ENCODE measurements around the gene SLC6A7.

Gene SLC6A7

DNA sequence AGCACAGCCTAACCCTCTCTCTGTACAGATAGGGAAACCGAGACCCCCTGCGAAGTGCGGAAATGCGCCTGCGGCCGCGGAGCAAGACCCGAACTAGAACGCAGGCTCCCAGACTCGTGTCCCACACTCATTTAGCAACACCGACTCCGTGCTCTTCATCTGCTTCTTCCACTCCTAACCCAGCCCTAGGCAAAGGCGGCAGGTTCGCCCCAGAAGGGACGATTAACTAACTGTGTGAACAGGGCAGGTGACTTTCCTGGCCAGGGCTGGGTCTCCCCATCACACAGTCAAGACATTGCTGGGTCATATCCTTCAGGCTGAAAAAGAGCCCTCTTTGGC lies 22.4 kb upstream of the SLC6A7 start:
- Histone ChIP-seq H3K27ac (ENCODE audit: low read length, poor library complexity, severe bottlenecking) (no peak overlapping the region), H3K4ac (ENCODE audit: low read depth in 1 of 2, low read length in 2 of 2) (no peak overlapping the region), H3K4me3 (ENCODE audit: insufficient read depth in 1 of 2, low read depth in 1 of 2, low read length in 2 of 2) (no peak overlapping the region), H3K36me3 (ENCODE audit: control insufficient read depth in 1 of 2, insufficient read depth in 2 of 2, low read depth in 1 of 2, low read length in 2 of 2) (no peaks in the 10 kb centered on the region), H2BK15ac (ENCODE audit: low read depth, poor library complexity, severe bottlenecking) (no peak overlapping the region), H2AK5ac (ENCODE audit: low read length, severe bottlenecking) (no peak overlapping the region), H3K27me3 (ENCODE audit: control insufficient read depth in 1 of 2, insufficient read depth in 1 of 2, low read length in 2 of 2) (peaks cover 0 to 16% of the 10 kb centered on the region in 2 experiments), H3K9me3 (ENCODE audit: control insufficient read depth, low read length) (no peaks in the 10 kb centered on the region), H3K79me1 (replicated peaks; ENCODE audit: low read length, poor library complexity, severe bottlenecking) (no peaks in the 10 kb centered on the region), H2AFZ (ENCODE audit: low read depth, low read length) (no peak overlapping the region), H3K4me2 (ENCODE audit: low read length, poor library complexity, severe bottlenecking) (no peak overlapping the region), H2BK5ac (ENCODE audit: low read depth, low read length, poor library complexity, severe bottlenecking) (no peak overlapping the region), H3K4me1 (ENCODE audit: control insufficient read depth, insufficient read depth, low read depth, low read length) (peaks cover 9% of the 10 kb centered on the region), H3K9ac (ENCODE audit: low read length) (no peak overlapping the region), H4K8ac (ENCODE audit: low read length) (no peak overlapping the region), H2BK120ac (ENCODE audit: low read depth, low read length) (no peak overlapping the region), H2BK12ac (ENCODE audit: low read length in 2 of 2) (no peak overlapping the region), H3K23ac (ENCODE audit: low read length in 2 of 2) (no peak overlapping the region), H3K14ac (ENCODE audit: low read length in 2 of 2) (no peak overlapping the region), H3K18ac (ENCODE audit: low read depth in 1 of 2, low read length in 2 of 2) (no peak overlapping the region), H4K91ac (ENCODE audit: low read length) (no peak overlapping the region)
- DNase-seq = no peak
- WGBS = 64% methylated on average over 15 of the region's 15 CpGs

DNA sequence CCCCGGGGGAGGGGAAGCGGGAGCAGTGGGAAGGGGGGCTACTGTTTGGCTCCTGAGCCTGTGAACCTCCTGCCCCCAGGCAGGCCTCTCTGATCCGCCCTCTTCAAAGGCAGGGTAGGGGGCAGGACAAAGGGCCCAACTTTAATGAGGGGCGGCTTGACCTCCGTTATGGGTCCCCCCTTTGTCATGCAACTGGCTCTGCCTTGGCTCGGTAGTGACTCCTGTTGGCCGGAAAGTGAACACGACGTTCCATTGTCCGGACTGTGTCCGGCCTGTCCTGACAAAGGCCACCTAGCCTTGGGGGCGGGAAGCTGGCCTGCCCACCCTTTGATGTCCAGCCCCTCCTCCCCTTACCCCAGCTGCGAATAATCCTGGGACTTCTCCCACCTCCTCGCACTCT lies 22.0 kb upstream of the SLC6A7 start:
- peaks cover 9% of the 10 kb centered on the region for H3K4me1 ChIP-seq (ENCODE audit: control insufficient read depth, insufficient read depth, low read depth, low read length)

DNA sequence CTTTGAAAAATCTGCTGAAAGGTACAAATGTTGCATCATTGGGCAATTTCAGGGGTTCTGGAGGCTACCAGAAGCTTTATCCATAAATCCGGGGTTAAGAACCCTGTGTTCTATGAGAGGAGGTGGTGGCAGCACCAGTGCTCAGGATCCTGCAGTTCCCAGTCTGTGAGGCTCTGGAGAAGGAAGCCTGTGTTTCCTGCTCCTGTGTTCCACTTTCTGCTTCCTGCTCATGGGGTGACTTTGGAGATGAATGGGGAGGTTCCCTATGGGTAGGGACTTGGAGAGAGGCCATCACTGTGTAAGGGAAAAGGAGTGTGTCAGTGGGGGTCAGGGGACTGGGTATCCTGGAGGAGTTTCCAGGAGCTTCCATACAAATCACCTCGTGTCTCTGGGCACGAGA lies 21.0 kb upstream of the SLC6A7 start:
- Histone ChIP-seq H3K9me3 (ENCODE audit: control insufficient read depth, low read length) (no peaks in the 10 kb centered on the region), H3K27ac (ENCODE audit: low read length, poor library complexity, severe bottlenecking) (no peak overlapping the region), H2BK120ac (ENCODE audit: low read depth, low read length) (no peak overlapping the region), H2AFZ (ENCODE audit: low read depth, low read length) (no peak overlapping the region), H2BK5ac (ENCODE audit: low read depth, low read length, poor library complexity, severe bottlenecking) (no peak overlapping the region), H3K4me1 (ENCODE audit: control insufficient read depth, insufficient read depth, low read depth, low read length) (peaks cover 6% of the 10 kb centered on the region), H4K8ac (ENCODE audit: low read length) (no peak overlapping the region), H3K23ac (ENCODE audit: low read length in 2 of 2) (no peak overlapping the region), H3K4me3 (ENCODE audit: insufficient read depth in 1 of 2, low read depth in 1 of 2, low read length in 2 of 2) (no peak overlapping the region), H3K36me3 (ENCODE audit: control insufficient read depth in 1 of 2, insufficient read depth in 2 of 2, low read depth in 1 of 2, low read length in 2 of 2) (no peaks in the 10 kb centered on the region), H3K27me3 (ENCODE audit: control insufficient read depth in 1 of 2, insufficient read depth in 1 of 2, low read length in 2 of 2) (peaks cover 0 to 16% of the 10 kb centered on the region in 2 experiments), H3K14ac (ENCODE audit: low read length in 2 of 2) (no peak overlapping the region), H2BK12ac (ENCODE audit: low read length in 2 of 2) (no peak overlapping the region), H3K9ac (ENCODE audit: low read length) (peak overlapping the region; percentile 8), H3K4ac (ENCODE audit: low read depth in 1 of 2, low read length in 2 of 2) (no peak overlapping the region), H3K79me1 (replicated peaks; ENCODE audit: low read length, poor library complexity, severe bottlenecking) (no peaks in the 10 kb centered on the region), H4K91ac (ENCODE audit: low read length) (no peak overlapping the region), H3K18ac (ENCODE audit: low read depth in 1 of 2, low read length in 2 of 2) (no peak overlapping the region), H2AK5ac (ENCODE audit: low read length, severe bottlenecking) (no peak overlapping the region), H3K4me2 (ENCODE audit: low read length, poor library complexity, severe bottlenecking) (no peak overlapping the region), H2BK15ac (ENCODE audit: low read depth, poor library complexity, severe bottlenecking) (no peak overlapping the region)
- WGBS = 79% methylated on average over 3 of the region's 3 CpGs
- DNase-seq = no peak

More for the DNA sequence above, 22.0 kb upstream of the SLC6A7 start:
- H3K36me3 ChIP-seq (ENCODE audit: control insufficient read depth in 1 of 2, insufficient read depth in 2 of 2, low read depth in 1 of 2, low read length in 2 of 2) = no peaks in the 10 kb centered on the region
- no peak overlapping the region for H2BK5ac ChIP-seq (ENCODE audit: low read depth, low read length, poor library complexity, severe bottlenecking)
- H3K79me1 ChIP-seq (replicated peaks; ENCODE audit: low read length, poor library complexity, severe bottlenecking) = no peaks in the 10 kb centered on the region
- no peak overlapping the region for H3K4ac ChIP-seq (ENCODE audit: low read depth in 1 of 2, low read length in 2 of 2)
- WGBS = 81% methylated on average over 14 of the region's 14 CpGs
- H2AK5ac ChIP-seq (ENCODE audit: low read length, severe bottlenecking) = no peak overlapping the region
- no peak overlapping the region for H3K18ac ChIP-seq (ENCODE audit: low read depth in 1 of 2, low read length in 2 of 2)
- H3K27ac ChIP-seq (ENCODE audit: low read length, poor library complexity, severe bottlenecking) = no peak overlapping the region
- peaks cover 0 to 16% of the 10 kb centered on the region in 2 experiments for H3K27me3 ChIP-seq (ENCODE audit: control insufficient read depth in 1 of 2, insufficient read depth in 1 of 2, low read length in 2 of 2)
- no peak overlapping the region for H2AFZ ChIP-seq (ENCODE audit: low read depth, low read length)
- no peak overlapping the region for H3K4me3 ChIP-seq (ENCODE audit: insufficient read depth in 1 of 2, low read depth in 1 of 2, low read length in 2 of 2)
- no peaks in the 10 kb centered on the region for H3K9me3 ChIP-seq (ENCODE audit: control insufficient read depth, low read length)
- no peak overlapping the region for H3K9ac ChIP-seq (ENCODE audit: low read length)
- no peak overlapping the region for H2BK15ac ChIP-seq (ENCODE audit: low read depth, poor library complexity, severe bottlenecking)
- no peak overlapping the region for H4K8ac ChIP-seq (ENCODE audit: low read length)
- no peak overlapping the region for H3K14ac ChIP-seq (ENCODE audit: low read length in 2 of 2)
- no peak overlapping the region for H4K91ac ChIP-seq (ENCODE audit: low read length)
- H3K23ac ChIP-seq (ENCODE audit: low read length in 2 of 2) = no peak overlapping the region
- no peak overlapping the region for H2BK12ac ChIP-seq (ENCODE audit: low read length in 2 of 2)
- no peak overlapping the region for H3K4me2 ChIP-seq (ENCODE audit: low read length, poor library complexity, severe bottlenecking)
- DNase-seq = no peak
- no peak overlapping the region for H2BK120ac ChIP-seq (ENCODE audit: low read depth, low read length)

DNA sequence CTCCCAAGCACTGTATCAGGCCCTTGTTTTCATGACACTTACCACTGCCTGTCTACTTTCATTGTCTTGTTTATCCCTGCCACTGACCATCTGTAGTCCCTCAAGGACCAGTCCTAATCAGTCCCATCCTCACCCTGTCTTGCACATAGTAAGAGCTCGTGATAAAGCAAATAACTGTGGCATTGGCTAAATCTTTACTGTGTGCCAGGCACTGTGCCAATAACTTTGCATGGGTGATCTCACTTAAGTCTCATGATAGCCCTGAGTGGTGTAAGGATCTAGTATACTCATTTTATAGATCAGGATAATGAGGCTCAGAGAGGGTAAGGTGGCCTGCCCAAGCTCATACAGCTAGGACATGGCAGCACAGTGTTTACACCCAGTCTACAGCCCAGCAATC lies 17.7 kb upstream of the SLC6A7 start:
- Histone ChIP-seq H2BK15ac (ENCODE audit: low read depth, poor library complexity, severe bottlenecking) (no peak overlapping the region), H3K36me3 (ENCODE audit: control insufficient read depth in 1 of 2, insufficient read depth in 2 of 2, low read depth in 1 of 2, low read length in 2 of 2) (no peaks in the 10 kb centered on the region), H2AK5ac (ENCODE audit: low read length, severe bottlenecking) (no peak overlapping the region), H3K9ac (ENCODE audit: low read length) (peak overlapping the region; percentile 50), H2AFZ (ENCODE audit: low read depth, low read length) (no peak overlapping the region), H2BK120ac (ENCODE audit: low read depth, low read length) (no peak overlapping the region), H3K4me1 (ENCODE audit: control insufficient read depth, insufficient read depth, low read depth, low read length) (peaks cover 8% of the 10 kb centered on the region), H4K8ac (ENCODE audit: low read length) (no peak overlapping the region), H2BK12ac (ENCODE audit: low read length in 2 of 2) (no peak overlapping the region), H3K9me3 (ENCODE audit: control insufficient read depth, low read length) (no peaks in the 10 kb centered on the region), H3K4me3 (ENCODE audit: insufficient read depth in 1 of 2, low read depth in 1 of 2, low read length in 2 of 2) (peak overlapping the region in 1 of 2 experiments; percentile 30), H3K27me3 (ENCODE audit: control insufficient read depth in 1 of 2, insufficient read depth in 1 of 2, low read length in 2 of 2) (peaks cover 0 to 16% of the 10 kb centered on the region in 2 experiments), H4K91ac (ENCODE audit: low read length) (peak overlapping the region; percentile 43), H3K18ac (ENCODE audit: low read depth in 1 of 2, low read length in 2 of 2) (no peak overlapping the region), H3K27ac (ENCODE audit: low read length, poor library complexity, severe bottlenecking) (no peak overlapping the region), H3K4me2 (ENCODE audit: low read length, poor library complexity, severe bottlenecking) (no peak overlapping the region), H3K4ac (ENCODE audit: low read depth in 1 of 2, low read length in 2 of 2) (no peak overlapping the region), H3K79me1 (replicated peaks; ENCODE audit: low read length, poor library complexity, severe bottlenecking) (no peaks in the 10 kb centered on the region), H3K14ac (ENCODE audit: low read length in 2 of 2) (no peak overlapping the region), H2BK5ac (ENCODE audit: low read depth, low read length, poor library complexity, severe bottlenecking) (no peak overlapping the region), H3K23ac (ENCODE audit: low read length in 2 of 2) (no peak overlapping the region)
- peak; percentile 47 for DNase-seq
- WGBS = 84% methylated on average over 1 of the region's 1 CpG
